Parietal lobe (tissue), 1 donor: ENCODE measurements around the gene HAT1. TPM values are rescaled to one million over a fixed set of nuclear protein-coding genes. Genes with fewer than 3 reads are reported as not detected.

Experiments
- total RNA-seq: library from RNA; depleted of rRNA; stranded (reverse); fragments of >200 nt; gene quantifications from one replicate; pipeline ENCODE4 v1.2.3, GENCODE V29; 2014

Gene HAT1, protein sequence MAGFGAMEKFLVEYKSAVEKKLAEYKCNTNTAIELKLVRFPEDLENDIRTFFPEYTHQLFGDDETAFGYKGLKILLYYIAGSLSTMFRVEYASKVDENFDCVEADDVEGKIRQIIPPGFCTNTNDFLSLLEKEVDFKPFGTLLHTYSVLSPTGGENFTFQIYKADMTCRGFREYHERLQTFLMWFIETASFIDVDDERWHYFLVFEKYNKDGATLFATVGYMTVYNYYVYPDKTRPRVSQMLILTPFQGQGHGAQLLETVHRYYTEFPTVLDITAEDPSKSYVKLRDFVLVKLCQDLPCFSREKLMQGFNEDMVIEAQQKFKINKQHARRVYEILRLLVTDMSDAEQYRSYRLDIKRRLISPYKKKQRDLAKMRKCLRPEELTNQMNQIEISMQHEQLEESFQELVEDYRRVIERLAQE
- total RNA-seq, result 44.8 TPM

DNA sequence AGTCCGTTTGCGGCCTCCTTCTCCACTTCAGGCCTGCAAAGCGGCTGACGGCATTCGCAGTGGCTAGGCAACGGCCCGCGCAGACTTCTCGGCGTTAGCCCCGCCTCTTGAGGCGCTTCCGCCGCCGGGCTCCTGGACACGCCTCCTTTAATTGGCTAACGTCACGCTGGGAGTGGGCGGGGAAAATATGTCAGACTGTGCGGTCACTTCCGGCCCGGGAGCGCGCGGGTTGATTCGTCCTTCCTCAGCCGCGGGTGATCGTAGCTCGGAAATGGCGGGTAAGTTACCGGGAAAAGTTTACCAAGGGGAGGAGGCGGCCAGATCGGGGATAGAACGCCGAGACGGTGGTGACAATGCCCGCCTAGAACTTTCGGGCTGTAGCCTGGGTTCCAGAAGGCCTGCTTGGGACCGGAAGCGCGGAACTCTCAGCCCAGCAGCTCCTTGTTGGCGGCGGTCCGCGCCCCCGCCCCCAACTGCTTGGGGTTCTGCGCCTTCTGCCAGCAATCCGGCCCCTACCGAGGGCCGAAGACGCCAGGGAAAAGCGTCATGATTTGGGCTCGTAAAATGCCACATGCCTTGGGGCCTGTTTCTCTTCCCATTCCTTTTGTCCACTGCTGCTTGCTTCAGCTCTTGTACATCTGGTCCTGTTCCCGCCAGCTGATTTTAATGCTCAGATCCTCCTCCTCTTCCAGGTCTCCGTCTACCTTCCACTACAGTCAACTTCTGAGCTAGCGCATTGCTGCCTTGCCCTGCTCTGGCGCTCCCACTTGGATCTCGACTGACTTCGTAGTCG lies at the start of gene HAT1:
TSS of gene HAT1 (plus strand) at position 232 of the 793 bp plus-strand sequence. CDS start at position 272, 40 bp downstream.

DNA sequence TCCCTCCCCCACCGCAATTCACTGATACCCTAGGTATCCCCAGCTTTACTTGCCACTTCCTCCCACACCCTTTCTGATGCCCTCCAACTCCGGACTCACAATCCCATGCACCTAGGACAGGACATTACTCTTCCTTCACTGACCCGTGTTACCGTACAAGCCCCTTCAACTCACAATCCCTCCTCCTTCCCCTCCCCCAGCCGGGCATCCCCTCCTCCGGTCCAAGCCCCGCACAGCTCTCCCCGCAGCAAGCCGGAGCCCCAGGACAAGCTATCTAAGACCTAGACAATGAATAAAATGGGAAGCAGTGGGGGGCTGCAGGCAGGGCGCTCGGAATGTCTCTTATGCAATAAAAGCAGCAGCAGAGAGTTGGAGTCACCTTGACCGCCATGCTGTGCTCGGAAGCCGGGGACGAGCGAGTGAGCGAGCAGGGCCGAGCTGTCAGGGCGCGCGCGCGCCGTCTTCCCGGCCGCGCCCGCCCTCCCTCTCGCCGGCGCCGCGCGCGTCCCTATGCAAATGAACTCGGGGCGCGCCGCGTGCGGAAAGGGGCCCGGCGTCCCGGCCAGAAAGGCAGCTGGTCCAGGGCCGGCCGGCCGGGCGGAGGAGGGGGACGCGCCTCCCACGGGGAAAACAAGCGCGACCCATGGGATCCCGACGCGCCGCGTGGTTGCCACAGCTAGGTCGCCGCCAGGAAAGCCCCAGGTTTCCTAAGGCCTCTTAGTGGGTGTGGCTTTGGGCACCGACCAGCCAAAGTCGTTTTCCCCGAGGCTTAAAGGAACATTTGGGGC lies 28.2 kb upstream of the HAT1 start, which contains the start of gene SLC25A12:
TSS of gene SLC25A12 (minus strand) at position 421 of the 788 bp plus-strand sequence. CDS start at position 391, 30 bp downstream.

DNA sequence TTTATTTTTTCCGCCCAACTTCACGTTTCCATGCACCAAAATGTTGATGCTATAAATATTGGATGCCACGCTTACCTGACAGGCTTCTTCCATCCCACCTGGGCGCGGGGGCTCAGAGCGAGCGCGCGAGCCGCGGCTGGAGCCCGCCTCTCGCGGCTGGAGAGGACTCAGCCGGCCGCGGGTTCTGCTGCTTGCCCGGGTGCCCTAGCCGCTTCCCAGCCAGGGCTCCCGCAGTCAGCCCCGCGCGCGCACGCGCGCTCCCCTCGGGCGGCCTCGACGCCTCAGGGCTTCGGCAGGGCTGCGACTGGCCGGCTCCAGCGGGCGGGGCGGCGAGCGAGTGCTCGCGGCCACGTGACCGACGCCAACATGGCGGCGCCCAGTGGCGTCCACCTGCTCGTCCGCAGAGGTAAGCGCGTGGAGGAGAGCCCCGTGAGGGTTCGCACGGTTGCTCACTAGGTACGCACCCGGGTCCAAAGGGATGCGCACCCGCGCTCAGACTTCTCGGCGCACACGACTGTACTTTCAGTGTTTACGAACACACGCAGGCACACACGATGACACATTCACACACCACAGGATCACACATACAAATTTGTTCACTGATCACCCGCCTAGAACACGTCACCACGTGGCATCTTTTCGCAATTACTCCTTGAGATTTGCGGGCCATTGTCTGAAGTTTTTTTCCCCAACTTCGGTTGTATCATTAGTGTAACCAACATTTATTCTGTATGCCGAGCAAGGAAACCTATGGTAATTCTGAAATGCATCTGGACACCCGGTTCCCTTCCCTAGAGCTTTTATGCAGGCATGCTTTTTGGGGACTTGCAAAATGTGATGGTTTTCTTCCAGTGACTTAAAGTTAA lies 77.6 kb downstream of the HAT1 start, which contains the start of gene METAP1D:
TSS of gene METAP1D (plus strand) at position 350 of the 866 bp plus-strand sequence. CDS start at position 367, 17 bp downstream.

Other genes starting within 250 kb of the HAT1 start
- gene DYNC1I2, start 235.0 kb upstream of the HAT1 start, total RNA-seq, result 365 TPM
- gene SLC25A12, start 28.2 kb upstream of the HAT1 start, total RNA-seq, result 91.1 TPM
- 16.0 TPM for gene METAP1D, start 77.5 kb downstream of the HAT1 start, total RNA-seq
- gene DLX1, start 163.0 kb downstream of the HAT1 start, total RNA-seq, result 31.6 TPM
- 9.4 TPM for gene DLX2, start 180.4 kb downstream of the HAT1 start, total RNA-seq